ENCODE results near the gene PTPN22. TPM values are rescaled to one million over a fixed set of nuclear protein-coding genes. Genes with fewer than 3 reads are reported as not detected.

Gene PTPN22
- total RNA-seq, 1 donor from 2014 or later: 66.7 TPM

GRCh38 chr1:113780374-113781146 is 91.0 kb downstream of the PTPN22 start:
- no peak overlapping the region for H3K27ac Mint-ChIP-seq
- no peaks in the 10 kb centered on the region for H3K27me3 Mint-ChIP-seq (ENCODE audit: insufficient read depth)
- H3K9me3 Mint-ChIP-seq: peaks cover 4% of the 10 kb centered on the region
- peaks cover 14% of the 10 kb centered on the region for H3K36me3 Mint-ChIP-seq (ENCODE audit: low read depth)
- no peak overlapping the region for H3K4me3 Mint-ChIP-seq
- H3K4me1 Mint-ChIP-seq (ENCODE audit: low read depth): peaks cover 9% of the 10 kb centered on the region
- DNase-seq (ENCODE audit: low spot score): no peak
- intact Hi-C loops (cut with micrococcal nuclease): loop anchor here (5.0 to 10.0 kb wide), 2 partner anchors 38 to 386 kb away; partner anchors contain the start of gene MAGI3

- H3K27me3 Mint-ChIP-seq (ENCODE audit: insufficient read depth): no peaks in the 10 kb centered on the region
- peaks cover 14% of the 10 kb centered on the region for H3K36me3 Mint-ChIP-seq (ENCODE audit: low read depth)
- intact Hi-C loops (cut with micrococcal nuclease): no loop called here
- DNase-seq (ENCODE audit: low spot score): no peak
- no peak overlapping the region for H3K27ac Mint-ChIP-seq
- H3K4me1 Mint-ChIP-seq (ENCODE audit: low read depth): peaks cover 6% of the 10 kb centered on the region
- H3K4me3 Mint-ChIP-seq: no peak overlapping the region
- H3K9me3 Mint-ChIP-seq: peaks cover 4% of the 10 kb centered on the region
Observed at GRCh38 chr1:113779542-113779941, 92.0 kb downstream of the PTPN22 start.

- H3K4me3 Mint-ChIP-seq: no peak overlapping the region
- DNase-seq (ENCODE audit: low spot score): no peak
- intact Hi-C loops (cut with micrococcal nuclease): no loop called here
- peaks cover 17% of the 10 kb centered on the region for H3K36me3 Mint-ChIP-seq (ENCODE audit: low read depth)
- H3K9me3 Mint-ChIP-seq: peaks cover 4% of the 10 kb centered on the region
- no peaks in the 10 kb centered on the region for H3K27me3 Mint-ChIP-seq (ENCODE audit: insufficient read depth)
- H3K4me1 Mint-ChIP-seq (ENCODE audit: low read depth): peaks cover 11% of the 10 kb centered on the region
- H3K27ac Mint-ChIP-seq: no peak overlapping the region
Observed at GRCh38 chr1:113777561-113777960, 94.0 kb downstream of the PTPN22 start.

- intact Hi-C loops (cut with micrococcal nuclease): no loop called here
- peaks cover 44% of the 10 kb centered on the region for H3K4me1 Mint-ChIP-seq (ENCODE audit: low read depth)
- no peak overlapping the region for H3K4me3 Mint-ChIP-seq
- peaks cover 37% of the 10 kb centered on the region for H3K36me3 Mint-ChIP-seq (ENCODE audit: low read depth)
- no peak overlapping the region for H3K27ac Mint-ChIP-seq
- H3K27me3 Mint-ChIP-seq (ENCODE audit: insufficient read depth): no peaks in the 10 kb centered on the region
- no peak for DNase-seq (ENCODE audit: low spot score)
- H3K9me3 Mint-ChIP-seq: no peaks in the 10 kb centered on the region
Observed at GRCh38 chr1:113770031-113770430, 101.5 kb downstream of the PTPN22 start.

GRCh38 chr1:113769601-113769970 is 101.9 kb downstream of the PTPN22 start:
- Mint-ChIP-seq H3K27me3 (ENCODE audit: insufficient read depth) (no peaks in the 10 kb centered on the region), H3K4me1 (ENCODE audit: low read depth) (peaks cover 44% of the 10 kb centered on the region), H3K4me3 (no peak overlapping the region), H3K36me3 (ENCODE audit: low read depth) (peaks cover 38% of the 10 kb centered on the region), H3K27ac (no peak overlapping the region), H3K9me3 (no peaks in the 10 kb centered on the region)
- intact Hi-C loops (cut with micrococcal nuclease): no loop called here
- DNase-seq (ENCODE audit: low spot score): no peak

- intact Hi-C loops (cut with micrococcal nuclease): no loop called here
- no peak overlapping the region for H3K27ac Mint-ChIP-seq
- H3K4me3 Mint-ChIP-seq: no peak overlapping the region
- peaks cover 44% of the 10 kb centered on the region for H3K4me1 Mint-ChIP-seq (ENCODE audit: low read depth)
- peaks cover 39% of the 10 kb centered on the region for H3K36me3 Mint-ChIP-seq (ENCODE audit: low read depth)
- no peak for DNase-seq (ENCODE audit: low spot score)
- no peaks in the 10 kb centered on the region for H3K9me3 Mint-ChIP-seq
- H3K27me3 Mint-ChIP-seq (ENCODE audit: insufficient read depth): no peaks in the 10 kb centered on the region
Observed at GRCh38 chr1:113768916-113769600, 102.5 kb downstream of the PTPN22 start.

GRCh38 chr1:113765306-113766230 is 105.9 kb downstream of the PTPN22 start:
- no peak for DNase-seq (ENCODE audit: low spot score)
- no peak overlapping the region for H3K4me3 Mint-ChIP-seq
- intact Hi-C loops (cut with micrococcal nuclease): no loop called here
- no peaks in the 10 kb centered on the region for H3K27me3 Mint-ChIP-seq (ENCODE audit: insufficient read depth)
- no peaks in the 10 kb centered on the region for H3K9me3 Mint-ChIP-seq
- H3K27ac Mint-ChIP-seq: no peak overlapping the region
- H3K36me3 Mint-ChIP-seq (ENCODE audit: low read depth): peaks cover 43% of the 10 kb centered on the region
- peaks cover 45% of the 10 kb centered on the region for H3K4me1 Mint-ChIP-seq (ENCODE audit: low read depth)

Other genes with a start within 250 kb of the PTPN22 start
- gene PHTF1, start 112.2 kb downstream of the PTPN22 start, total RNA-seq: 14.7 and 16.6 TPM in 2 replicates
- gene RSBN1, start 59.2 kb downstream of the PTPN22 start, total RNA-seq: 18.4 and 19.5 TPM in 2 replicates
- gene BCL2L15, start 15.9 kb upstream of the PTPN22 start, total RNA-seq: 0.67 and 0.69 TPM in 2 replicates
- 36.3 and 40.9 TPM in 2 replicates for gene AP4B1, start 33.1 kb upstream of the PTPN22 start, total RNA-seq
- gene DCLRE1B, start 33.6 kb upstream of the PTPN22 start, total RNA-seq: 20.9 and 21.2 TPM in 2 replicates
- 100 and 101 TPM in 2 replicates for gene HIPK1, start 57.6 kb upstream of the PTPN22 start, total RNA-seq
- 0.10 TPM in 2 replicates for gene OLFML3, start 107.8 kb upstream of the PTPN22 start, total RNA-seq